PC-9 (cell line): ENCODE measurements around the gene CNOT3. TPM values are rescaled to one million over a fixed set of nuclear protein-coding genes. Genes with fewer than 3 reads are reported as not detected.

Experiments
- BruUV-seq: library from RNA; stranded (reverse); fragments of 400-500 nt; replicated peaks from 2 replicates; lab custom pipeline; 2021; lab: Mats Ljungman, UMichigan
- CTCF ChIA-PET: fragments of 300-600 bp; sonication (Branson Sonifier 250); formaldehyde crosslinking; loops from one replicate; lab custom pipeline; 2022; ENCODE audit warnings: antibody characterized with exemption; lab: Charles Lee
- POLR2A ChIA-PET: fragments of 300-600 bp; sonication (Branson Sonifier 250); formaldehyde crosslinking; loops from one replicate; lab custom pipeline; 2022; ENCODE audit warnings: antibody characterized with exemption; ENCODE audit not compliant: unreplicated experiment; lab: Charles Lee
- DNase-seq, 2 experiments: peaks; one replicate each; pipeline versions ENCODE4 v3.0.0 to v3.0.0-alpha.2; 2015 to 2022; ENCODE audit warnings: mixed read lengths in 1 of 2
- H2AFZ ChIP-seq: fragments of 200-600 bp; sonication (generic); 2 replicates; pipeline ENCODE4 v1.8.1; 2017; ENCODE audit warnings: antibody characterized with exemption
- H3F3A ChIP-seq: fragments of 200-600 bp; sonication (generic); 2 replicates; pipeline ENCODE4 v1.8.1; 2017; ENCODE audit warnings: antibody characterized with exemption, mild to moderate bottlenecking, low read depth; ENCODE audit not compliant: insufficient read depth
- H3K27ac ChIP-seq: fragments of 200-600 bp; sonication (generic); 2 replicates; pipeline ENCODE4 v1.6.1; 2016; ENCODE audit warnings: mixed run types
- H3K27me3 ChIP-seq: fragments of 200-600 bp; sonication (generic); 2 replicates; pipeline ENCODE4 v1.6.1; 2016; ENCODE audit warnings: low read depth, mixed run types; ENCODE audit not compliant: insufficient read depth
- H3K36me3 ChIP-seq: fragments of 200-600 bp; sonication (generic); 2 replicates; pipeline ENCODE4 v1.6.1; 2016; ENCODE audit warnings: low read depth, mixed run types
- H3K4me1 ChIP-seq: fragments of 200-600 bp; sonication (generic); replicated peaks from 2 replicates; pipeline ENCODE4 v1.6.1; 2016; ENCODE audit warnings: mixed run types; ENCODE audit not compliant: insufficient read depth
- H3K4me2 ChIP-seq: fragments of 200-600 bp; sonication (generic); 2 replicates; pipeline ENCODE4 v1.6.1; 2017; ENCODE audit warnings: mixed run types
- H3K4me3 ChIP-seq: fragments of 200-600 bp; sonication (generic); 2 replicates; pipeline ENCODE4 v1.6.1; 2016; ENCODE audit warnings: mixed run types
- H3K79me2 ChIP-seq: fragments of 200-600 bp; sonication (generic); 2 replicates; pipeline ENCODE4 v1.6.1; 2017; ENCODE audit warnings: low read depth, mixed run types
- H3K9me2 ChIP-seq: fragments of 200-600 bp; sonication (generic); 2 replicates; pipeline ENCODE4 v1.8.1; 2017; ENCODE audit warnings: mild to moderate bottlenecking; ENCODE audit not compliant: insufficient read depth
- H3K9me3 ChIP-seq: fragments of 200-600 bp; sonication (generic); 2 replicates; pipeline ENCODE4 v1.8.1; 2016; ENCODE audit warnings: low read depth; ENCODE audit not compliant: insufficient read depth
- H4K20me1 ChIP-seq: fragments of 200-600 bp; sonication (generic); 2 replicates; pipeline ENCODE4 v1.8.1; 2017; ENCODE audit not compliant: insufficient read depth
- CTCF ChIP-seq: fragments of 200-600 bp; sonication (generic); conservative IDR thresholded peaks from 2 replicates; pipeline ENCODE4 v1.6.1; 2017; ENCODE audit warnings: mixed run types, antibody characterized with exemption, mild to moderate bottlenecking, moderate library complexity
- EZH2 ChIP-seq: fragments of 200-600 bp; sonication (generic); IDR thresholded peaks from 2 replicates; pipeline ENCODE4 v1.8.0; 2017; ENCODE audit warnings: antibody characterized with exemption, low read depth
- intact Hi-C: fragments of 100-400 bp; cut with micrococcal nuclease; formaldehyde crosslinking; loops from one replicate; pipeline ENCODE4 v1.10.0; 2022; ENCODE audit not compliant: unreplicated experiment
- total RNA-seq: library from RNA; stranded (reverse); gene quantifications from 2 replicates; pipeline ENCODE4 v1.2.3, GENCODE V29; 2021

Gene CNOT3
- total RNA-seq, 1 experiment from 2014 or later, result 89.1 TPM

GRCh38 chr19:54190503-54191010, 53.0 kb downstream of the CNOT3 start:
- Histone ChIP-seq H3K9me3 (no peaks in the 10 kb centered on the region), H3K27ac (peak overlapping the region; percentile 93), H3K36me3 (peaks cover 22% of the 10 kb centered on the region), H4K20me1 (peaks cover 7% of the 10 kb centered on the region), H3K4me1 (peaks cover 24% of the 10 kb centered on the region), H3K4me2 (peak overlapping the region; percentile 85), H3K9me2 (no peaks in the 10 kb centered on the region), H3K27me3 (no peaks in the 10 kb centered on the region), H3K79me2 (peaks cover 60% of the 10 kb centered on the region), H2AFZ (peak overlapping the region; percentile 78), H3K4me3 (peak overlapping the region; percentile 66), H3F3A (no peaks in the 10 kb centered on the region; the same call in 1 of the 2 replicates)
- ChIA-PET POLR2A (interaction anchor here (0.6 to 2.8 kb wide), 5 partner anchors 14 to 323 kb away, joined by 3 to 36 read pairs (median 11); partner anchors contain the start of genes CNOT3 and MYADM), CTCF (interaction anchor here (0.6 to 1.0 kb wide), 3 partner anchors 17 to 75 kb away, joined by 3 to 5 read pairs (median 3); no protein-coding TSS in a partner anchor)
- no peak for TF ChIP-seq EZH2
- TF ChIP-seq CTCF, result no peak
- peak; percentile 98 to 100 for DNase-seq
- no TSS peak for BruUV-seq
- intact Hi-C loops, result loop anchor here (1.0 kb wide), 4 partner anchors 10 to 53 kb away; partner anchors contain the start of genes CNOT3, LENG1, RPS9 and TMC4

GRCh38 chr19:54191011-54191810, 53.6 kb downstream of the CNOT3 start, which contains the start of gene TSEN34:
TSEN34 (plus strand) TSS chr19:54191308; CDS start chr19:54191365, 57 bp downstream.
- BruUV-seq, result TSS peak; percentile 25
- TF ChIP-seq CTCF (no peak), EZH2 (no peak)

DNA sequence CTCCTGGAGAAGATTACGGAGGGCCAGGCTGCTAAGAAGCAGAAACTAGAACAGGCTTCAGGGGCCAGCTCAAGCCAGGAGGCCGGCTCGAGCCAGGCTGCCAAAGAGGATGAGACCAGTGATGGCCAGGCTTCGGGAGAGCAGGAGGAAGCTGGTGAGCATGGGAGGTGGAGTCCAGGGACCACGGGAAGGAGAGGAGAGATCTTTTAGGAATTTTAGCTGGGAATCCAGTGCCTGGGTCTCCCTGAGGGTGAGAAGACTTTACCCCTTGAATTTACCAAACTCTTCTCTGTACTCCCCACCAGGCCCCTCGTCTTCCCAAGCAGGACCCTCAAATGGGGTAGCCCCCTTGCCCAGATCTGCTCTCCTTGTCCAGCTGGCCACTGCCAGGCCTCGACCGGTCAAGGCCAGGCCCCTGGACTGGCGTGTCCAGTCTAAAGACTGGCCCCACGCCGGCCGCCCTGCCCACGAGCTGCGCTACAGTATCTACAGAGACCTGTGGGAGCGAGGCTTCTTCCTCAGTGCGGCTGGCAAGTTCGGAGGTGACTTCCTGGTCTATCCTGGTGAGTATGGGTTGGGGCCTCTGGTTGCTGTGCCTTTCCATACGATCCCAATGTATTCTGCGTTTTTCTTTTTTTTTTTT, 54.4 kb downstream of the CNOT3 start:
- H3K4me2 ChIP-seq, result peak overlapping the region; percentile 85
- H3K4me3 ChIP-seq, result peak overlapping the region; percentile 66
- H3K36me3 ChIP-seq, result peaks cover 15% of the 10 kb centered on the region
- intact Hi-C loops, result no loop called here
- BruUV-seq, result no TSS peak
- H3K4me1 ChIP-seq, result peaks cover 24% of the 10 kb centered on the region
- H2AFZ ChIP-seq, result peak overlapping the region; percentile 78
- peaks cover 5% of the 10 kb centered on the region; the same call in 1 of the 2 replicates for H3F3A ChIP-seq
- TF ChIP-seq CTCF, result no peak
- TF ChIP-seq EZH2, result no peak
- peak in 1 of 2 experiments; percentile 21 for DNase-seq
- no peaks in the 10 kb centered on the region for H3K27me3 ChIP-seq
- H3K79me2 ChIP-seq, result peaks cover 47% of the 10 kb centered on the region
- no peaks in the 10 kb centered on the region for H3K9me2 ChIP-seq
- H4K20me1 ChIP-seq, result peaks cover 7% of the 10 kb centered on the region; the same call in 1 of the 2 replicates
- H3K27ac ChIP-seq, result peak overlapping the region; percentile 93
- no peaks in the 10 kb centered on the region for H3K9me3 ChIP-seq
- ChIA-PET CTCF (interaction anchor here (1.0 kb wide), 1 partner anchor 21 kb away, joined by 4 read pairs; no protein-coding TSS in a partner anchor), POLR2A (interaction anchor here (0.6 to 0.7 kb wide), 2 partner anchors 315 to 417 kb away, joined by 3 to 9 read pairs; no protein-coding TSS in a partner anchor)

More at GRCh38 chr19:54191011-54191810, 53.6 kb downstream of the CNOT3 start, which contains the start of gene TSEN34:
- ChIA-PET POLR2A (interaction anchor here (0.6 to 2.8 kb wide), 4 partner anchors 13 to 416 kb away, joined by 3 to 36 read pairs (median 8); partner anchors contain the start of gene CNOT3), CTCF (interaction anchor here (0.6 to 1.0 kb wide), 4 partner anchors 18 to 75 kb away, joined by 3 to 5 read pairs (median 4); no protein-coding TSS in a partner anchor)
- Histone ChIP-seq H2AFZ (peak within 1 kb of the TSS; percentile 78), H4K20me1 (peaks cover 7% of the 10 kb centered on the region), H3F3A (no peaks in the 10 kb centered on the region; the same call in 1 of the 2 replicates), H3K27me3 (no peaks in the 10 kb centered on the region), H3K27ac (peak within 1 kb of the TSS; percentile 93), H3K9me3 (no peaks in the 10 kb centered on the region), H3K4me1 (peaks cover 24% of the 10 kb centered on the region), H3K4me3 (peak within 1 kb of the TSS; percentile 66), H3K36me3 (peaks cover 16% of the 10 kb centered on the region), H3K4me2 (peak within 1 kb of the TSS; percentile 85), H3K9me2 (no peaks in the 10 kb centered on the region), H3K79me2 (peaks cover 54% of the 10 kb centered on the region)
- peak; percentile 34 to 93 for DNase-seq
- intact Hi-C loops, result no loop called here
